ENCODE data around the gene ZNF599. TPM values are rescaled to one million over a fixed set of nuclear protein-coding genes. Genes with fewer than 3 reads are reported as not detected.

ZNF599 gene
- total RNA-seq, 1 donor = 6.7 TPM

- DNase-seq (ENCODE audit: low read depth) = no peak
Measured at GRCh38 chr19:34711890-34712289, 61.1 kb downstream of the ZNF599 start.

More at GRCh38 chr19:34711890-34712289, 61.1 kb downstream of the ZNF599 start:
- TF ChIP-seq CTCF (IDR thresholded peaks at IDR 0.05; ENCODE audit: insufficient read depth, low read length) = no peak
- H3K4me3 ChIP-seq (ENCODE audit: low read depth, low read length) = no peak overlapping the region

Other genes starting within 250 kb of the ZNF599 start
- gene SCGB2B2, start 96.1 kb downstream of the ZNF599 start, total RNA-seq (ENCODE audit: low replicate concordance) = 0.09 TPM in 1 of 2 replicates, not detected in the other
- gene ZNF302, start 95.5 kb downstream of the ZNF599 start, total RNA-seq (ENCODE audit: low replicate concordance) = 22.6 and 30.8 TPM in 2 replicates
- 19.4 and 55.4 TPM in 2 replicates for gene ZNF181, start 39.0 kb downstream of the ZNF599 start, total RNA-seq (ENCODE audit: low replicate concordance)
- 1.9 and 4.2 TPM in 2 replicates for gene ZNF30, start 153.7 kb upstream of the ZNF599 start, total RNA-seq (ENCODE audit: low replicate concordance)
- gene ZNF792, start 191.0 kb upstream of the ZNF599 start, total RNA-seq (ENCODE audit: low replicate concordance) = 1.7 and 3.0 TPM in 2 replicates
- gene GRAMD1A, start 227.1 kb upstream of the ZNF599 start, total RNA-seq (ENCODE audit: low replicate concordance) = 25.1 and 27.0 TPM in 2 replicates

All from fibroblast of the aortic adventitia (primary cell).